GM12891 (cell line): Measurements from ENCODE around the gene SPATA9.

ENCODE experiments used
- PAX5 ChIP-seq: IDR thresholded peaks from 2 replicates; pipeline ENCODE4 v1.6.1; 2011; ENCODE audit warnings: low read length, moderate library complexity, mild to moderate bottlenecking; ENCODE audit not compliant: insufficient read depth, severe bottlenecking
- POLR2A ChIP-seq: IDR thresholded peaks from 2 replicates; pipeline ENCODE4 v1.6.1; 2011; ENCODE audit warnings: low read depth, low read length, control low read depth
- POLR2AphosphoS5 ChIP-seq: IDR thresholded peaks from 2 replicates; pipeline ENCODE4 v1.6.1; 2011; ENCODE audit warnings: low read depth, low read length, control low read depth
- SPI1 ChIP-seq: IDR thresholded peaks from 2 replicates; pipeline ENCODE4 v1.6.1; 2011; ENCODE audit warnings: low read depth, low read length, control low read depth
- TAF1 ChIP-seq: IDR thresholded peaks from 2 replicates; pipeline ENCODE4 v1.6.1; 2011; ENCODE audit warnings: low read depth, low read length, control low read depth

DNA sequence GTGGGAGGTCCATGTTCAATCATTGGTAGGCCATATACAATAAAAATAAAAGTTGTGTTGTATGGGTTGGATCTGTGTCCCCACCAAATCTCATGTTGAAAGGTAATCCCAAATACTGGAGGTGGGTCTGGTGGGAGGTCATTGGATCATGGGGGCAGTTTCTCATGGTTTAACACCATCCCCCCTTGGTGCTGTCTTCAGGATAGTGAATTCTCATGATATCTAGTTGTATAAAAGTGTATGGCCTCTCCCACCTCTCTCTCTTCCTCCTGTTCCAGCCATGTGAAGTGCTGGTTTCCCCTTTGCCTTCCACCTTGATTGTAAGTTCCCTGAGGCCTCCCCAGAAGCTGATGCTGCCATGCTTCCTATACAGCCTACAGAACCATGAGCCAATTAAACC, 15.1 kb downstream of the SPATA9 start:
- TF ChIP-seq SPI1: no peak
- no peak for TF ChIP-seq POLR2A
- TF ChIP-seq PAX5: no peak
- TF ChIP-seq TAF1: no peak
- no peak for TF ChIP-seq POLR2AphosphoS5
